ENCODE results near the gene GSDMA.

DNA sequence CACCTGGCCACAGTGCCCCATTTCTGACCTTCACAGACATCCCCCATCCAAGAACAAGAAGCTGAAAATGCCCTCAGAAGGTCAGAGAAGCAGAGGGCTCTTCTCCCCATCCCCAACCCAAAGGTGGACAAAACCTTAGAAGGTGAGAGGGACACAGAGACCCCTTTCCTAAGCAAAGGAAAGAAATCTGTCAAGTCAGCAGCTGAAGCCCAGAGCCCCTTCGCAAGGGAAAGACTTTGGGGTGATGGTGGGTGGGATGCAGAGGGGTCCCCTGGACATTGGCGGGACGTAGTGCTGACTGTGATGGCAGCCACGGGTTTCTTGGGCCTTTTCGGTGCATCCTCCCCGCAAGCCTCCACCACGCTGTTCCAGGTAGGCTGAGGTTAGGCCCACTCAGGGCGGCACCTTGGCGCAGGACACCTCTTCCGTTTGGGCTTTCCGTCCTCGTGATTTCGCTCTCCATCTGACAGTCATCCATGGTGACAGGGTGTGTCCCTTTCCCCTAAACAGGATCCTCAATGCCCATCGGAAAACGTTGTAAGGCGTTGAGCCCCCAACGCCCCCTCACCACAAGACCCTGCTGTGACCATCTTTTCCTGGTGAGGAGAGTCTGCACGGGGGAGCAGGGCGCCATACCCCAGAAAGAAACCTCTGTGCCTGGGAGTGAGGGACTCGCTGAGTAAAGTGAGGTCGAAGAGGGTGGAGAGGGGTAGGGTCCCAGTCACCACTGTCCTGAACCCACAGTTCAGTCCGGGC lies 10.7 kb upstream of the GSDMA start:
- TF ChIP-seq ZNF837 (tag by site-specific recombination; IDR thresholded peaks at IDR 0.05) (no peak), YY1 (tag by site-specific recombination; IDR thresholded peaks at IDR 0.05) (no peak), ZFP3 (tag by site-specific recombination; IDR thresholded peaks at IDR 0.05; ENCODE audit: low read depth) (no peak), ZNF558 (tag by site-specific recombination; IDR thresholded peaks at IDR 0.05) (no peak), KLF16 (tag by site-specific recombination; IDR thresholded peaks at IDR 0.05) (no peak)
- TF ChIP-seq, protein P1, sequence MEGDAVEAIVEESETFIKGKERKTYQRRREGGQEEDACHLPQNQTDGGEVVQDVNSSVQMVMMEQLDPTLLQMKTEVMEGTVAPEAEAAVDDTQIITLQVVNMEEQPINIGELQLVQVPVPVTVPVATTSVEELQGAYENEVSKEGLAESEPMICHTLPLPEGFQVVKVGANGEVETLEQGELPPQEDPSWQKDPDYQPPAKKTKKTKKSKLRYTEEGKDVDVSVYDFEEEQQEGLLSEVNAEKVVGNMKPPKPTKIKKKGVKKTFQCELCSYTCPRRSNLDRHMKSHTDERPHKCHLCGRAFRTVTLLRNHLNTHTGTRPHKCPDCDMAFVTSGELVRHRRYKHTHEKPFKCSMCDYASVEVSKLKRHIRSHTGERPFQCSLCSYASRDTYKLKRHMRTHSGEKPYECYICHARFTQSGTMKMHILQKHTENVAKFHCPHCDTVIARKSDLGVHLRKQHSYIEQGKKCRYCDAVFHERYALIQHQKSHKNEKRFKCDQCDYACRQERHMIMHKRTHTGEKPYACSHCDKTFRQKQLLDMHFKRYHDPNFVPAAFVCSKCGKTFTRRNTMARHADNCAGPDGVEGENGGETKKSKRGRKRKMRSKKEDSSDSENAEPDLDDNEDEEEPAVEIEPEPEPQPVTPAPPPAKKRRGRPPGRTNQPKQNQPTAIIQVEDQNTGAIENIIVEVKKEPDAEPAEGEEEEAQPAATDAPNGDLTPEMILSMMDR (tag by site-specific recombination; IDR thresholded peaks at IDR 0.05), result no peak
